Endothelial cell of umbilical vein (primary cell): ENCODE results near the gene CCT4. TPM values are rescaled to one million over a fixed set of nuclear protein-coding genes. Genes with fewer than 3 reads are reported as not detected.
"Not testable (repeated sequence)": the region's sequence is repeated elsewhere in the genome, so short reads cannot be mapped to it uniquely, and the experiment has no call there.

Experiments
- BruUV-seq: library from RNA; stranded (reverse); fragments of 400-500 nt; replicated peaks from 2 replicates; lab custom pipeline; 2021; lab: Mats Ljungman, UMichigan
- CTCF ChIA-PET: fragments of 300-600, 350-600 bp; sonication (Branson Sonifier 250); formaldehyde crosslinking; loops from one replicate; lab custom pipeline; 2021; ENCODE audit warnings: antibody characterized with exemption, inconsistent platforms; lab: Charles Lee
- POLR2A ChIA-PET: fragments of 300-600, 350-600 bp; sonication (Branson Sonifier 250); formaldehyde crosslinking; loops from one replicate; lab custom pipeline; 2021; ENCODE audit warnings: antibody characterized with exemption, inconsistent platforms; lab: Charles Lee
- DNase-seq: peaks from one replicate; pipeline ENCODE4 v3.0.0-alpha.2; 2011; ENCODE audit warnings: low read depth, low spot score
- FAIRE-seq: peaks from 2 replicates; lab custom pipeline; 2011; peaks lifted over from hg19 to GRCh38; lab: Jason Lieb, UNC
- H2AFZ ChIP-seq: 2 replicates; pipeline ENCODE4 v1.6.0; 2012; ENCODE audit warnings: low read depth, low read length, control low read depth, inconsistent platforms
- H3K27ac ChIP-seq: 2 replicates; pipeline ENCODE4 v1.5.1; 2011; ENCODE audit warnings: low read depth, mild to moderate bottlenecking, control low read depth, low read length, moderate library complexity; ENCODE audit not compliant: insufficient read depth
- H3K27me3 ChIP-seq, 2 experiments: 2 replicates each; pipeline versions ENCODE4 v1.6.0 to v1.6.1; 2011; ENCODE audit warnings: low read length in 2 of 2, mixed read lengths in 1 of 2; ENCODE audit not compliant: control insufficient read depth in 2 of 2, insufficient read depth in 2 of 2
- H3K36me3 ChIP-seq, 2 experiments: 2 replicates in 1 of 2; 3 replicates in 1 of 2; pipeline ENCODE4 v1.5.1; 2011; ENCODE audit warnings: low read length in 2 of 2, mild to moderate bottlenecking in 1 of 2, moderate library complexity in 1 of 2; ENCODE audit not compliant: control insufficient read depth in 2 of 2, insufficient read depth in 2 of 2; ENCODE audit errors: extremely low read depth in 1 of 2
- H3K4me1 ChIP-seq: 3 replicates; pipeline ENCODE4 v1.5.1; 2011; ENCODE audit warnings: mild to moderate bottlenecking, low read length; ENCODE audit not compliant: control insufficient read depth, insufficient read depth; ENCODE audit errors: extremely low read depth
- H3K4me2 ChIP-seq: 2 replicates; pipeline ENCODE4 v1.6.1; 2011; ENCODE audit warnings: low read length, control low read depth, mixed read lengths; ENCODE audit not compliant: insufficient read depth
- H3K4me3 ChIP-seq, 3 experiments: fragments of 200-600 bp in 1 of 3; sonication (generic), shearing (Covaris generic) in 1 of 3; replicated peaks in 1 of 3; 2 replicates each; pipeline ENCODE4 v1.5.1; 2011 to 2016; ENCODE audit warnings: control low read depth in 3 of 3, low read length in 3 of 3, mild to moderate bottlenecking in 2 of 3, inconsistent platforms in 1 of 3, low read depth in 1 of 3, moderate library complexity in 1 of 3; ENCODE audit not compliant: insufficient read depth in 1 of 3
- H3K79me2 ChIP-seq: 2 replicates; pipeline ENCODE4 v1.6.0; 2012; ENCODE audit warnings: low read length, inconsistent platforms; ENCODE audit not compliant: control insufficient read depth, insufficient read depth
- H3K9ac ChIP-seq: replicated peaks from 2 replicates; pipeline ENCODE3; 2011; ENCODE audit warnings: low read length, control low read depth; ENCODE audit not compliant: insufficient read depth; ENCODE audit errors: extremely low read depth
- H3K9me1 ChIP-seq: replicated peaks from 3 replicates; pipeline ENCODE4 v1.6.0; 2011; ENCODE audit warnings: mild to moderate bottlenecking, low read length; ENCODE audit not compliant: control insufficient read depth, insufficient read depth; ENCODE audit errors: extremely low read depth
- H3K9me3 ChIP-seq: replicated peaks from 2 replicates; pipeline ENCODE4 v1.5.1; 2012; ENCODE audit warnings: low read length, inconsistent platforms; ENCODE audit not compliant: control insufficient read depth, insufficient read depth
- H4K20me1 ChIP-seq: replicated peaks from 2 replicates; pipeline ENCODE3; 2011; ENCODE audit warnings: mild to moderate bottlenecking, low read length; ENCODE audit not compliant: control insufficient read depth, insufficient read depth; ENCODE audit errors: extremely low read depth
- CTCF ChIP-seq, 2 donors: IDR thresholded peaks; 1 replicate in 1 of 2; 2 replicates in 1 of 2; pipeline ENCODE4 v1.5.1; 2011; ENCODE audit warnings: low read length in 2 of 2, mild to moderate bottlenecking in 2 of 2, moderate library complexity in 2 of 2, control low read depth in 1 of 2, inconsistent platforms in 1 of 2, low read depth in 1 of 2; ENCODE audit not compliant: insufficient read depth in 1 of 2; ENCODE audit errors: extremely low read depth in 1 of 2
- EZH2 ChIP-seq: IDR thresholded peaks from 2 replicates; pipeline ENCODE4 v1.6.1; 2012; ENCODE audit warnings: borderline replicate concordance, low read depth, mild to moderate bottlenecking, moderate library complexity, low read length, inconsistent platforms; ENCODE audit not compliant: severe bottlenecking
- FOS ChIP-seq: IDR thresholded peaks from 2 replicates; pipeline ENCODE4 v1.6.1; 2011; ENCODE audit warnings: mild to moderate bottlenecking, low read length, moderate library complexity, borderline replicate concordance; ENCODE audit not compliant: insufficient read depth
- GATA2 ChIP-seq: IDR thresholded peaks from 2 replicates; pipeline ENCODE4 v1.7.0; 2011; ENCODE audit warnings: low read depth, mild to moderate bottlenecking, moderate library complexity, mixed read lengths, low read length; ENCODE audit not compliant: insufficient read length, insufficient read depth
- JUN ChIP-seq: IDR thresholded peaks from 2 replicates; pipeline ENCODE4 v1.6.1; 2011; ENCODE audit warnings: borderline replicate concordance, low read depth; ENCODE audit not compliant: insufficient read length, insufficient read depth
- MAX ChIP-seq: IDR thresholded peaks from 2 replicates; pipeline ENCODE4 v1.6.1; 2011; ENCODE audit not compliant: insufficient read depth, insufficient read length
- MYC ChIP-seq: IDR thresholded peaks from one replicate; pipeline ENCODE4 v1.6.1; 2011; ENCODE audit warnings: mild to moderate bottlenecking, low read depth, low read length
- POLR2A ChIP-seq: IDR thresholded peaks from 2 replicates; pipeline ENCODE4 v1.6.1; 2012; ENCODE audit warnings: low read depth, mild to moderate bottlenecking, control low read depth, low read length
- POLR2AphosphoS5 ChIP-seq: IDR thresholded peaks from 2 replicates; pipeline ENCODE4 v1.6.1; 2012; ENCODE audit warnings: low read depth, mild to moderate bottlenecking, control low read depth, low read length, moderate library complexity; ENCODE audit not compliant: insufficient read depth
- dilution Hi-C: fragments of 300-500 bp; cut with MboI; formaldehyde crosslinking; loops from one replicate; pipeline ENCODE4 v1.15.0; 2019; ENCODE audit warnings: low sequenced_read_pairs; ENCODE audit not compliant: extremely low pct_ligation_motif_present
- intact Hi-C: fragments of 100-400 bp; cut with micrococcal nuclease; formaldehyde crosslinking; loops from one replicate; pipeline ENCODE4 v1.10.0; 2022
- polyA plus RNA-seq, 4 experiments: library from polyadenylated mRNA; depleted of rRNA in 3 of 4; stranded (reverse) in 3 of 4; unstranded in 1 of 4; fragments of >200 nt; gene quantifications; 2 replicates each; pipeline versions ENCODE4 v1.2.1 to v1.2.3, GENCODE V29; 2011 to 2012; ENCODE audit warnings: missing spikeins in 1 of 4
- total RNA-seq: library from RNA; stranded (reverse); gene quantifications from 2 replicates; pipeline ENCODE4 v1.2.3, GENCODE V29; 2021

CCT4 gene
- total and polyA plus RNA-seq, 2 donors (not counting 3 experiments of a cell fraction or from before 2014, with no cell fraction given) = 78.5 to 220 TPM

DNA sequence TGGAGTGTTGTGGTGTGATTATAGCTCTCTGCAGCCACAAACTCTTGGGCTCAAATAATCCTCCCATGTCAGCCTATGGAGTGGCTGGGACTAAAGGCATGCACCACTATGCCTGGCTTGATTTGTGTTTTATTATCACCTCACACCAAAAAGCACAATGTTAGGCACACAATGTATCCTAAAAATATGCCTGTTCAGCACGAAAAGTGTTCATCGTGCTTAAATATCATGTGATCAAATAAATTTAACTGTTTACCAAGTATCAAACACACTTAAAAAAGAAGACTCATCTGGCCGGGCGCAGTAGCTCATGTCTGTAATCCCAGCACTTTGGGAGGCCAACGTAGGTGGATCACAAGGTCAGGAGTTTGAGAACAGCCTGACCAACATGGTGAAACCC lies 5.6 kb downstream of the CCT4 start:
- no peaks in the 10 kb centered on the region for H3K9me1 ChIP-seq
- H3K27me3 ChIP-seq = no peaks in the 10 kb centered on the region
- DNase-seq (no peak), FAIRE-seq (no peak)
- no peak overlapping the region for H3K4me3 ChIP-seq
- H2AFZ ChIP-seq = no peak overlapping the region
- no peaks in the 10 kb centered on the region for H4K20me1 ChIP-seq
- no peak overlapping the region for H3K9ac ChIP-seq
- intact Hi-C loops = no loop called here
- POLR2A ChIA-PET = no interaction called here
- no peaks in the 10 kb centered on the region for H3K9me3 ChIP-seq
- H3K27ac ChIP-seq = no peak overlapping the region
- H3K4me1 ChIP-seq = peaks cover 11% of the 10 kb centered on the region
- H3K79me2 ChIP-seq = peaks cover 58% of the 10 kb centered on the region
- CTCF ChIA-PET = no interaction called here
- H3K4me2 ChIP-seq = no peak overlapping the region
- peaks cover 22 to 23% of the 10 kb centered on the region in 2 experiments for H3K36me3 ChIP-seq
- dilution Hi-C loops = no loop called here
- no TSS peak for BruUV-seq
- TF ChIP-seq POLR2AphosphoS5 (no peak), EZH2 (no peak), MAX (no peak), CTCF (IDR thresholded peaks at IDR 0.05; ENCODE audit: extremely low read depth in 1 of 2, insufficient read depth in 1 of 2, low read depth in 1 of 2, low read length in 2 of 2) (no peak), GATA2 (no peak), FOS (no peak), JUN (no peak), POLR2A (no peak), MYC (no peak)

DNA sequence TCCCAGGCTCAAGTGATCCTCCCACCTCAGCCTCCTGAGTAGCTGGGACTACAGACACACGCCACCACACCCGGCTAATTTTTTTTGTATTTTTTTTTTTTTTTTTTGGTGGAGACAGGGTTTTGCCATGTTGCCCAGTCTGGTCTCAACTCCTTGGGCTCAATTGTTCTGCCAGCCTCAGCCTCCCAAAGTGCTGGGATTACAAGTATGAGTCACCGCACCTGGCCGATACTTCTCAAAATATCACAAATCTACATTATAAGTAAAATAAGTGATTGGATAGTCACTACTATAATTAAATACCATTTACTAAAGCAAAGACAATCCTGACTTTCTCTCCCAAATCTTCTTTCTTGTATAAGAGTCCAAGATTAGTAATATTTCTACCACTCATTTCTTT lies 9.1 kb downstream of the CCT4 start:
- H3K4me2 ChIP-seq, H3K9me3 ChIP-seq, H3K27me3 ChIP-seq, CTCF ChIA-PET, H2AFZ ChIP-seq, H3K4me1 ChIP-seq, POLR2A ChIA-PET, H3K9me1 ChIP-seq, dilution Hi-C loops, intact Hi-C loops, H4K20me1 ChIP-seq, H3K9ac ChIP-seq, FAIRE-seq, H3K27ac ChIP-seq, BruUV-seq, DNase-seq, H3K4me3 ChIP-seq: not testable (repeated sequence)
- peaks cover 37% of the 10 kb centered on the region for H3K79me2 ChIP-seq
- peaks cover 24 to 38% of the 10 kb centered on the region in 2 experiments for H3K36me3 ChIP-seq
